Measurements from ENCODE around the gene ALG1.
"Not testable (repeated sequence)": the region's sequence is repeated elsewhere in the genome, so short reads cannot be mapped to it uniquely, and the experiment has no call there.

- TF ChIP-seq CTCF (conservative IDR thresholded peaks at IDR 0.05); ZFX (IDR thresholded peaks at IDR 0.05): not testable (repeated sequence)
Measured at GRCh38 chr16:5080461-5080860, 8.8 kb downstream of the ALG1 start.
